MM.1S (cell line): ENCODE results near the gene RPL38.

Source experiments
- DNase-seq: peaks from one replicate; pipeline ENCODE4 v3.0.0-alpha.2; 2015
- H2AFZ ChIP-seq: fragments of 300-600 bp; sonication (generic); 2 replicates; pipeline ENCODE4 v1.6.0; 2016; ENCODE audit warnings: antibody characterized with exemption, low read length
- H3F3A ChIP-seq: fragments of 300-600 bp; sonication (generic); 2 replicates; pipeline ENCODE4 v1.6.1; 2016; ENCODE audit warnings: mild to moderate bottlenecking, antibody characterized with exemption, low read length, moderate library complexity, mixed read lengths; ENCODE audit not compliant: insufficient read depth
- H3K27ac ChIP-seq: fragments of 300-600 bp; sonication (generic); 2 replicates; pipeline ENCODE4 v1.5.1; 2016; ENCODE audit warnings: mild to moderate bottlenecking, low read length
- H3K27me3 ChIP-seq: fragments of 300-600 bp; sonication (generic); replicated peaks from 2 replicates; pipeline ENCODE4 v1.6.0; 2016; ENCODE audit warnings: low read length; ENCODE audit not compliant: insufficient read depth
- H3K36me3 ChIP-seq: fragments of 300-600 bp; sonication (generic); replicated peaks from 2 replicates; pipeline ENCODE4 v1.6.1; 2016; ENCODE audit warnings: mild to moderate bottlenecking, low read length, mixed read lengths; ENCODE audit not compliant: insufficient read depth
- H3K4me1 ChIP-seq: fragments of 300-600 bp; sonication (generic); 2 replicates; pipeline ENCODE4 v1.6.1; 2016; ENCODE audit warnings: low read length, mixed read lengths
- H3K4me2 ChIP-seq: fragments of 300-600 bp; sonication (generic); 2 replicates; pipeline ENCODE4 v1.6.0; 2016; ENCODE audit warnings: low read depth, low read length
- H3K4me3 ChIP-seq: fragments of 300-600 bp; sonication (generic); 2 replicates; pipeline ENCODE4 v1.5.1; 2016; ENCODE audit warnings: low read length, mixed read lengths
- H3K79me2 ChIP-seq: fragments of 300-600 bp; sonication (generic); 2 replicates; pipeline ENCODE4 v1.6.1; 2016; ENCODE audit warnings: mixed run types, low read length, mixed read lengths
- H3K9ac ChIP-seq: fragments of 300-600 bp; sonication (generic); 2 replicates; pipeline ENCODE4 v1.6.1; 2016; ENCODE audit warnings: low read length, mixed read lengths
- H3K9me2 ChIP-seq: fragments of 300-600 bp; sonication (generic); replicated peaks from 2 replicates; pipeline ENCODE4 v1.6.1; 2016; ENCODE audit warnings: mild to moderate bottlenecking, low read length, mixed read lengths; ENCODE audit not compliant: insufficient read depth
- H3K9me3 ChIP-seq: fragments of 300-600 bp; sonication (generic); replicated peaks from 2 replicates; pipeline ENCODE4 v1.6.1; 2016; ENCODE audit warnings: mild to moderate bottlenecking, low read length, mixed read lengths; ENCODE audit not compliant: insufficient read depth
- H4K20me1 ChIP-seq: fragments of 300-600 bp; sonication (generic); 2 replicates; pipeline ENCODE4 v1.6.1; 2016; ENCODE audit warnings: mild to moderate bottlenecking, low read length, moderate library complexity, mixed read lengths; ENCODE audit not compliant: insufficient read depth
- EZH2 ChIP-seq: fragments of 300-600 bp; sonication (generic); optimal IDR thresholded peaks from 2 replicates; pipeline ENCODE3; 2017; ENCODE audit warnings: low read depth, mild to moderate bottlenecking, antibody characterized with exemption, low read length, mixed read lengths
- EZH2phosphoT487 ChIP-seq: fragments of 300-600 bp; sonication (generic); IDR thresholded peaks from 2 replicates; pipeline ENCODE4 v1.6.1; 2018; ENCODE audit warnings: antibody characterized with exemption, low read length
- TF ChIP-seq, protein P1 (sequence below): fragments of 300-600 bp; sonication (generic); IDR thresholded peaks from 2 replicates; pipeline ENCODE4 v1.5.1; 2016; ENCODE audit warnings: antibody characterized with exemption, low read length, mixed read lengths

Gene RPL38

DNA sequence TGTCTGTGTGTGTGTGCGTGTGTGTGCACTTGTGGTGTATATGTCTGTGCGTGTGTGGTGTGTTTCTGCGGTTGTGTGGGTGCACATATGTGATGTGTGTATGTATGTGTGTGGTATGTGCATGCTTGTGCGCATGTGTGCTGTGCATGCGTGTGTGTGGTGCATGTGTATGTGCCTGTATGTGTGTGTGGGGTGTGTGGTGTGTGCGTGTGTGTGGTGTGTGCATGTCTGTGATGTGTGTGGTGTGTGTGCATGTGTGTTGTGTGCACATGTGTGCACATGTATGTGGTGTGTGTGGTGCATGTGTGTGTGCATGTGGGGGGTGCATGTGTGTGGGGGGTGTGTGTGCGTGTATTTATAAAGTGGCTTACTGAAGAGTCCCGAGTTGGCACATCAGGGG is 47.6 kb downstream of the RPL38 start:
- no peak overlapping the region for H3K9ac ChIP-seq
- no peak for DNase-seq
- H3K4me1 ChIP-seq = no peaks in the 10 kb centered on the region

DNA sequence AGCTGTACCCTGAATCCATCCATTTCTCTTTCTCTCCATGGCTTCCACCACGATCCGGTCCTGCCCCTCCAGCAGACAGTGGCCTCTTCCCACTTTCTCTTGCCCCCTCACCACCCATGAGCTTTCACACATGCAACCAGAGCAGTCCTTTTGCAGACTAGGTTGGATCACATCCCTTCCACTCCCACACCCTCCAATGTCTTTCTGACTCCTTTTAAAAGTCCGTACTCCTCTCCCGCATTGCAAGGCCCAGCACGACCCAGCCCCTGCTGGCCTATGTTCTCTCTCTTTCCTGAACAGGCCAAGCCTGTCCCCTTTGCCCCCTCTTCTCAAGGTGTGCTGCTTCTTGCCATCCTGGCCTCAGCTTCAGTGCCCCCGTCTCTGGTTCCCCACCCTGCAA is 48.1 kb downstream of the RPL38 start:
- H3K4me3 ChIP-seq = no peak overlapping the region
- no peaks in the 10 kb centered on the region for H3F3A ChIP-seq
- no peak overlapping the region for H3K4me2 ChIP-seq
- H3K79me2 ChIP-seq = no peaks in the 10 kb centered on the region
- DNase-seq = no peak
- TF ChIP-seq, protein P1, sequence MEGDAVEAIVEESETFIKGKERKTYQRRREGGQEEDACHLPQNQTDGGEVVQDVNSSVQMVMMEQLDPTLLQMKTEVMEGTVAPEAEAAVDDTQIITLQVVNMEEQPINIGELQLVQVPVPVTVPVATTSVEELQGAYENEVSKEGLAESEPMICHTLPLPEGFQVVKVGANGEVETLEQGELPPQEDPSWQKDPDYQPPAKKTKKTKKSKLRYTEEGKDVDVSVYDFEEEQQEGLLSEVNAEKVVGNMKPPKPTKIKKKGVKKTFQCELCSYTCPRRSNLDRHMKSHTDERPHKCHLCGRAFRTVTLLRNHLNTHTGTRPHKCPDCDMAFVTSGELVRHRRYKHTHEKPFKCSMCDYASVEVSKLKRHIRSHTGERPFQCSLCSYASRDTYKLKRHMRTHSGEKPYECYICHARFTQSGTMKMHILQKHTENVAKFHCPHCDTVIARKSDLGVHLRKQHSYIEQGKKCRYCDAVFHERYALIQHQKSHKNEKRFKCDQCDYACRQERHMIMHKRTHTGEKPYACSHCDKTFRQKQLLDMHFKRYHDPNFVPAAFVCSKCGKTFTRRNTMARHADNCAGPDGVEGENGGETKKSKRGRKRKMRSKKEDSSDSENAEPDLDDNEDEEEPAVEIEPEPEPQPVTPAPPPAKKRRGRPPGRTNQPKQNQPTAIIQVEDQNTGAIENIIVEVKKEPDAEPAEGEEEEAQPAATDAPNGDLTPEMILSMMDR = no peak
- TF ChIP-seq EZH2 = no peak
- no peak for TF ChIP-seq EZH2phosphoT487
- no peak overlapping the region for H2AFZ ChIP-seq
- no peak overlapping the region for H3K9ac ChIP-seq
- H3K27me3 ChIP-seq = peaks cover 84% of the 10 kb centered on the region
- no peaks in the 10 kb centered on the region for H3K36me3 ChIP-seq
- H4K20me1 ChIP-seq = no peaks in the 10 kb centered on the region
- no peak overlapping the region for H3K27ac ChIP-seq
- no peaks in the 10 kb centered on the region for H3K9me2 ChIP-seq
- no peaks in the 10 kb centered on the region for H3K9me3 ChIP-seq
- H3K4me1 ChIP-seq = no peaks in the 10 kb centered on the region

More for the DNA sequence above, 47.6 kb downstream of the RPL38 start:
- Histone ChIP-seq H2AFZ (no peak overlapping the region), H3K4me3 (no peak overlapping the region), H3K9me3 (no peaks in the 10 kb centered on the region), H3K27me3 (peaks cover 84% of the 10 kb centered on the region), H3F3A (no peaks in the 10 kb centered on the region), H4K20me1 (no peaks in the 10 kb centered on the region), H3K36me3 (no peaks in the 10 kb centered on the region), H3K9me2 (no peaks in the 10 kb centered on the region), H3K27ac (no peak overlapping the region), H3K79me2 (no peaks in the 10 kb centered on the region), H3K4me2 (no peak overlapping the region)
- TF ChIP-seq, protein P1 = no peak

DNA sequence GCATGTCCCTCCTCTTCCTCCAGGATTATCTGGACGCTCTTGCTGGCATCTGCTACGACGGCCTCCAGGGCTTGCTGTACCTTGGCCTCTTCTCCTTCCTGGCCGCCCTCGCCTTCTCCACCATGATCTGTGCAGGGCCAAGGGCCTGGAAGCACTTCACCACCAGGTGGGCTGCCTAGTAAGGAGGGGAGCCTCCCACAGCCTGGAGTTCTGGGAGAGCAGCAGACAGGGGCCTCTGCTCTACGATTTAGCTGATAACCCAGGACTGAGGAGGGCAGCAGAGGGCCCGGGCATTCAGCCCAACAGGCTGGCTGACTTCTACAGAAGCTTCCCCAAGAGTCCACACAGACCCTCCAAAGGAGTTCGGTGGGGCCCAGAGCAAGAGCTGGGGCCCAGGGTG is 48.7 kb downstream of the RPL38 start:
- Histone ChIP-seq H3K9me2 (no peaks in the 10 kb centered on the region), H3K27me3 (peaks cover 85% of the 10 kb centered on the region), H3K36me3 (no peaks in the 10 kb centered on the region), H4K20me1 (no peaks in the 10 kb centered on the region), H3K4me3 (no peak overlapping the region), H3K9me3 (no peaks in the 10 kb centered on the region), H3K4me1 (no peaks in the 10 kb centered on the region), H2AFZ (no peak overlapping the region), H3K4me2 (no peak overlapping the region), H3K9ac (no peak overlapping the region), H3K79me2 (no peaks in the 10 kb centered on the region), H3F3A (no peaks in the 10 kb centered on the region), H3K27ac (no peak overlapping the region)
- TF ChIP-seq EZH2 (no peak), EZH2phosphoT487 (no peak)
- TF ChIP-seq, protein P1 = no peak
- DNase-seq = no peak
